ENCODE results near the gene KCNMA1.

KCNMA1 gene

GRCh38 chr10:77433546-77433945 lies 204.1 kb downstream of the KCNMA1 start:
- peaks cover 12% of the 10 kb centered on the region; the same call in 1 of the 2 replicates for H3K4me1 ChIP-seq (ENCODE audit: insufficient read depth, low read length)
- no peaks in the 10 kb centered on the region for H3K9me3 ChIP-seq (ENCODE audit: control insufficient read depth, insufficient read depth, low read length)
- H3K36me3 ChIP-seq (ENCODE audit: insufficient read depth, low read length), result no peaks in the 10 kb centered on the region
- H3K9ac ChIP-seq (ENCODE audit: low read depth, low read length), result no peak overlapping the region

- Histone ChIP-seq H3K9ac (ENCODE audit: low read depth, low read length) (no peak overlapping the region), H3K4me1 (ENCODE audit: insufficient read depth, low read length) (peaks cover 12% of the 10 kb centered on the region; the same call in 1 of the 2 replicates), H3K9me3 (ENCODE audit: control insufficient read depth, insufficient read depth, low read length) (no peaks in the 10 kb centered on the region), H3K36me3 (ENCODE audit: insufficient read depth, low read length) (no peaks in the 10 kb centered on the region)
Observed at GRCh38 chr10:77431980-77432797, 205.4 kb downstream of the KCNMA1 start.

GRCh38 chr10:77431209-77431611 lies 206.4 kb downstream of the KCNMA1 start:
- Histone ChIP-seq H3K9me3 (ENCODE audit: control insufficient read depth, insufficient read depth, low read length) (no peaks in the 10 kb centered on the region), H3K36me3 (ENCODE audit: insufficient read depth, low read length) (no peaks in the 10 kb centered on the region), H3K9ac (ENCODE audit: low read depth, low read length) (no peak overlapping the region), H3K4me1 (ENCODE audit: insufficient read depth, low read length) (peaks cover 9% of the 10 kb centered on the region; the same call in 1 of the 2 replicates)

GRCh38 chr10:77430530-77430929 lies 207.1 kb downstream of the KCNMA1 start:
- H3K36me3 ChIP-seq (ENCODE audit: insufficient read depth, low read length), result no peaks in the 10 kb centered on the region
- peaks cover 8% of the 10 kb centered on the region; the same call in 1 of the 2 replicates for H3K4me1 ChIP-seq (ENCODE audit: insufficient read depth, low read length)

GRCh38 chr10:77428691-77429395 lies 208.8 kb downstream of the KCNMA1 start:
- peaks cover 8% of the 10 kb centered on the region; the same call in 1 of the 2 replicates for H3K4me1 ChIP-seq (ENCODE audit: insufficient read depth, low read length)
- no peak overlapping the region for H3K9ac ChIP-seq (ENCODE audit: low read depth, low read length)
- H3K9me3 ChIP-seq (ENCODE audit: control insufficient read depth, insufficient read depth, low read length), result no peaks in the 10 kb centered on the region
- H3K36me3 ChIP-seq (ENCODE audit: insufficient read depth, low read length), result no peaks in the 10 kb centered on the region

More at GRCh38 chr10:77430530-77430929, 207.1 kb downstream of the KCNMA1 start:
- H3K9me3 ChIP-seq (ENCODE audit: control insufficient read depth, insufficient read depth, low read length), result no peaks in the 10 kb centered on the region
- no peak overlapping the region for H3K9ac ChIP-seq (ENCODE audit: low read depth, low read length)

- Histone ChIP-seq H3K36me3 (ENCODE audit: insufficient read depth, low read length) (no peaks in the 10 kb centered on the region), H3K4me1 (ENCODE audit: insufficient read depth, low read length) (no peaks in the 10 kb centered on the region), H3K9ac (ENCODE audit: low read depth, low read length) (no peak overlapping the region), H3K9me3 (ENCODE audit: control insufficient read depth, insufficient read depth, low read length) (no peaks in the 10 kb centered on the region)
Observed at GRCh38 chr10:77424257-77424656, 213.4 kb downstream of the KCNMA1 start.

GRCh38 chr10:77422491-77423338 lies 214.9 kb downstream of the KCNMA1 start:
- Histone ChIP-seq H3K36me3 (ENCODE audit: insufficient read depth, low read length) (no peaks in the 10 kb centered on the region), H3K9ac (ENCODE audit: low read depth, low read length) (no peak overlapping the region), H3K9me3 (ENCODE audit: control insufficient read depth, insufficient read depth, low read length) (no peaks in the 10 kb centered on the region), H3K4me1 (ENCODE audit: insufficient read depth, low read length) (no peaks in the 10 kb centered on the region)

- H3K36me3 ChIP-seq (ENCODE audit: insufficient read depth, low read length), result no peaks in the 10 kb centered on the region
- H3K9ac ChIP-seq (ENCODE audit: low read depth, low read length), result no peak overlapping the region
- H3K4me1 ChIP-seq (ENCODE audit: insufficient read depth, low read length), result no peaks in the 10 kb centered on the region; the same call in 1 of the 2 replicates
- no peaks in the 10 kb centered on the region for H3K9me3 ChIP-seq (ENCODE audit: control insufficient read depth, insufficient read depth, low read length)
Observed at GRCh38 chr10:77421591-77421990, 216.0 kb downstream of the KCNMA1 start.

GRCh38 chr10:77420947-77421523 lies 216.6 kb downstream of the KCNMA1 start:
- Histone ChIP-seq H3K4me1 (ENCODE audit: insufficient read depth, low read length) (no peaks in the 10 kb centered on the region; the same call in 1 of the 2 replicates), H3K9ac (ENCODE audit: low read depth, low read length) (no peak overlapping the region), H3K36me3 (ENCODE audit: insufficient read depth, low read length) (no peaks in the 10 kb centered on the region), H3K9me3 (ENCODE audit: control insufficient read depth, insufficient read depth, low read length) (no peaks in the 10 kb centered on the region)

GRCh38 chr10:77419979-77420378 lies 217.6 kb downstream of the KCNMA1 start:
- H3K4me1 ChIP-seq (ENCODE audit: insufficient read depth, low read length), result no peaks in the 10 kb centered on the region; the same call in 1 of the 2 replicates

GRCh38 chr10:77419056-77419455 lies 218.6 kb downstream of the KCNMA1 start:
- Histone ChIP-seq H3K36me3 (ENCODE audit: insufficient read depth, low read length) (no peaks in the 10 kb centered on the region), H3K4me1 (ENCODE audit: insufficient read depth, low read length) (no peaks in the 10 kb centered on the region; the same call in 1 of the 2 replicates), H3K9me3 (ENCODE audit: control insufficient read depth, insufficient read depth, low read length) (no peaks in the 10 kb centered on the region), H3K9ac (ENCODE audit: low read depth, low read length) (no peak overlapping the region)

More at GRCh38 chr10:77419979-77420378, 217.6 kb downstream of the KCNMA1 start:
- no peaks in the 10 kb centered on the region for H3K36me3 ChIP-seq (ENCODE audit: insufficient read depth, low read length)
- no peaks in the 10 kb centered on the region for H3K9me3 ChIP-seq (ENCODE audit: control insufficient read depth, insufficient read depth, low read length)
- H3K9ac ChIP-seq (ENCODE audit: low read depth, low read length), result no peak overlapping the region

GRCh38 chr10:77417806-77418640 lies 219.6 kb downstream of the KCNMA1 start:
- no peaks in the 10 kb centered on the region for H3K36me3 ChIP-seq (ENCODE audit: insufficient read depth, low read length)
- H3K9me3 ChIP-seq (ENCODE audit: control insufficient read depth, insufficient read depth, low read length), result no peaks in the 10 kb centered on the region

GRCh38 chr10:77417359-77417758 lies 220.2 kb downstream of the KCNMA1 start:
- H3K9ac ChIP-seq (ENCODE audit: low read depth, low read length), result no peak overlapping the region
- H3K4me1 ChIP-seq (ENCODE audit: insufficient read depth, low read length), result no peaks in the 10 kb centered on the region; the same call in 1 of the 2 replicates
- no peaks in the 10 kb centered on the region for H3K9me3 ChIP-seq (ENCODE audit: control insufficient read depth, insufficient read depth, low read length)
- no peaks in the 10 kb centered on the region for H3K36me3 ChIP-seq (ENCODE audit: insufficient read depth, low read length)

More at GRCh38 chr10:77417806-77418640, 219.6 kb downstream of the KCNMA1 start:
- no peak overlapping the region for H3K9ac ChIP-seq (ENCODE audit: low read depth, low read length)
- no peaks in the 10 kb centered on the region; the same call in 1 of the 2 replicates for H3K4me1 ChIP-seq (ENCODE audit: insufficient read depth, low read length)
